Body of pancreas (tissue), 4 donors: ENCODE results near the gene MLKL. TPM values are rescaled to one million over a fixed set of nuclear protein-coding genes. Genes with fewer than 3 reads are reported as not detected.

ENCODE experiments used
- ATAC-seq: fragments of 150-250 bp; one replicate; pipeline ENCODE4 v1.9.1; 2016
- DNase-seq, 4 donors: peaks; one replicate each; pipeline ENCODE4 v3.0.0-alpha.2; 2019
- H3K27ac ChIP-seq, 4 donors: fragments of 200-600 bp; sonication (generic); 1 replicate in 3 of 4; 2 replicates in 1 of 4; pipeline versions ENCODE4 v1.5.1 to v1.6.1; 2016 to 2019; ENCODE audit warnings: mild to moderate bottlenecking in 1 of 4, mixed read lengths in 1 of 4, moderate library complexity in 1 of 4
- H3K27me3 ChIP-seq, 2 donors: fragments of 200-600 bp; sonication (generic); one replicate each; pipeline ENCODE4 v1.6.0; 2016; ENCODE audit warnings: mild to moderate bottlenecking in 1 of 2
- H3K36me3 ChIP-seq, 2 donors: fragments of 200-600 bp; sonication (generic); replicated peaks in 1 of 2; 2 replicates each; pipeline ENCODE4 v1.5.1; 2016; ENCODE audit warnings: low read depth in 2 of 2; ENCODE audit not compliant: insufficient read depth in 1 of 2
- H3K4me1 ChIP-seq: fragments of 200-600 bp; sonication (generic); one replicate; pipeline ENCODE4 v1.6.0; 2016
- H3K4me3 ChIP-seq, 2 donors: fragments of 200-600 bp; sonication (generic); 1 replicate in 1 of 2; 2 replicates in 1 of 2; pipeline ENCODE4 v1.5.1; 2016 to 2019
- H3K9me3 ChIP-seq, 3 donors: fragments of 200-600 bp; sonication (generic); 1 replicate in 2 of 3; 2 replicates in 1 of 3; pipeline ENCODE4 v1.5.1; 2016
- CTCF ChIP-seq, 7 experiments: fragments of 450-650 bp in 4 of 7; fragments of 200-600 bp in 3 of 7; sonication (generic) in 3 of 7; IDR thresholded peaks; one replicate each; pipeline ENCODE4 v1.5.1; 2016 to 2019; ENCODE audit warnings: antibody characterized with exemption in 7 of 7
- POLR2A ChIP-seq, 3 donors: fragments of 450-650 bp; IDR thresholded peaks; one replicate each; pipeline ENCODE4 v1.6.1; 2016; ENCODE audit warnings: antibody characterized with exemption in 3 of 3, mild to moderate bottlenecking in 2 of 3
- WGBS, 2 donors: methylation state at CpG; one replicate each; pipeline ENCODE4 v1.1.5; 2017; 5-methylcytosine and 5-hydroxymethylcytosine counted together
- intact Hi-C: fragments of 100-400 bp; cut with DNase I; formaldehyde crosslinking; loops from one replicate; pipeline ENCODE4 v1.15.1; 2023
- total RNA-seq, 2 donors: library from RNA; depleted of rRNA; stranded (reverse); fragments of >200 nt; gene quantifications; one replicate each; pipeline ENCODE4 v1.1.0, GENCODE V29; 2016

Gene MLKL
- 10 to 100 TPM; 10.9 to 16.8 TPM for total RNA-seq

GRCh38 chr16:74700438-74701225, at the start of gene MLKL:
MLKL (minus strand) TSS chr16:74700862; CDS start chr16:74695757, 5,105 bp downstream.
- H3K36me3 ChIP-seq = no peaks in the 10 kb centered on the region
- WGBS, 2 donors = 0 to 7% methylated on average over 27 to 35 of the region's 35 CpGs
- peaks cover 31% of the 10 kb centered on the region for H3K4me1 ChIP-seq
- no peaks in the 10 kb centered on the region for H3K27me3 ChIP-seq
- H3K4me3 ChIP-seq = peak within 1 kb of the TSS; percentile 73 to 80
- H3K9me3 ChIP-seq = no peaks in the 10 kb centered on the region
- TF ChIP-seq POLR2A (IDR thresholded peaks at IDR 0.05) (peak; percentile 59 to 86 (median 81)), CTCF (IDR thresholded peaks at IDR 0.05) (peak in 2 of 7 experiments; percentile 22 to 26)
- peak; percentile 69 for ATAC-seq
- peak; percentile 68 to 80 (median 73) for DNase-seq
- peak within 1 kb of the TSS; percentile 10 to 93 (median 90) for H3K27ac ChIP-seq
- intact Hi-C loops = loop anchor here (10.0 kb wide), 1 partner anchor 414 kb away; the partner anchor contains the start of gene LDHD

GRCh38 chr16:74749291-74750055, 48.8 kb upstream of the MLKL start:
- TF ChIP-seq POLR2A (IDR thresholded peaks at IDR 0.05) (no peak), CTCF (IDR thresholded peaks at IDR 0.05) (no peak)
- intact Hi-C loops = no loop called here
- no peak overlapping the region for H3K27ac ChIP-seq
- 72 to 76% methylated on average over 18 to 20 of the region's 20 CpGs for WGBS, 2 donors
- H3K36me3 ChIP-seq = no peaks in the 10 kb centered on the region
- no peak overlapping the region for H3K4me3 ChIP-seq
- ATAC-seq = no peak
- peaks cover 4% of the 10 kb centered on the region for H3K4me1 ChIP-seq
- no peak for DNase-seq
- no peaks in the 10 kb centered on the region for H3K27me3 ChIP-seq
- H3K9me3 ChIP-seq = no peaks in the 10 kb centered on the region

GRCh38 chr16:74748616-74749026, 48.0 kb upstream of the MLKL start:
- TF ChIP-seq POLR2A (IDR thresholded peaks at IDR 0.05) (no peak), CTCF (IDR thresholded peaks at IDR 0.05) (no peak)
- H3K36me3 ChIP-seq = no peaks in the 10 kb centered on the region
- 89 to 93% methylated on average over 16 to 18 of the region's 19 CpGs for WGBS, 2 donors
- intact Hi-C loops = no loop called here
- ATAC-seq = no peak
- H3K27me3 ChIP-seq = no peaks in the 10 kb centered on the region
- no peak overlapping the region for H3K27ac ChIP-seq
- no peak overlapping the region for H3K4me3 ChIP-seq
- no peak for DNase-seq
- H3K4me1 ChIP-seq = peaks cover 10% of the 10 kb centered on the region
- no peaks in the 10 kb centered on the region for H3K9me3 ChIP-seq

- no peaks in the 10 kb centered on the region for H3K36me3 ChIP-seq
- peaks cover 16% of the 10 kb centered on the region for H3K4me1 ChIP-seq
- WGBS, 2 donors = 84 to 86% methylated on average over 26 to 32 of the region's 32 CpGs
- TF ChIP-seq CTCF (IDR thresholded peaks at IDR 0.05) (no peak), POLR2A (IDR thresholded peaks at IDR 0.05) (no peak)
- no peaks in the 10 kb centered on the region for H3K27me3 ChIP-seq
- H3K9me3 ChIP-seq = no peaks in the 10 kb centered on the region
- intact Hi-C loops = no loop called here
- no peak overlapping the region for H3K27ac ChIP-seq
- DNase-seq (no peak), ATAC-seq (no peak)
- no peak overlapping the region for H3K4me3 ChIP-seq
Measured at GRCh38 chr16:74747716-74748615, 47.3 kb upstream of the MLKL start.
